Mesothelial cell of epicardium (in vitro differentiated cells): ENCODE results near the gene FFAR2. TPM values are rescaled to one million over a fixed set of nuclear protein-coding genes. Genes with fewer than 3 reads are reported as not detected.
A peak's percentile ranks its signal among the peaks of the same experiment; 100 is the strongest.

Experiments
- DNase-seq, 2 experiments: peaks; one replicate each; pipeline ENCODE4 v3.0.0; 2021; ENCODE audit warnings: low spot score in 2 of 2; ENCODE audit not compliant: unreplicated experiment in 2 of 2
- H3K27ac Mint-ChIP-seq: 2 replicates; pipeline ENCODE4 v1.8.0; 2021; ENCODE audit warnings: mixed read lengths
- H3K27me3 Mint-ChIP-seq: 2 replicates; pipeline ENCODE4 v1.8.0; 2021; ENCODE audit warnings: low read depth, mixed read lengths
- H3K36me3 Mint-ChIP-seq: 2 replicates; pipeline ENCODE4 v1.8.0; 2021; ENCODE audit warnings: mixed read lengths
- H3K4me1 Mint-ChIP-seq: 2 replicates; pipeline ENCODE4 v1.8.0; 2021; ENCODE audit warnings: mixed read lengths
- H3K4me3 Mint-ChIP-seq: 2 replicates; pipeline ENCODE4 v1.8.0; 2021; ENCODE audit warnings: mild to moderate bottlenecking, moderate library complexity, mixed read lengths
- H3K9me3 Mint-ChIP-seq: 2 replicates; pipeline ENCODE4 v1.8.0; 2021; ENCODE audit warnings: mixed read lengths
- total RNA-seq: library from RNA; stranded (reverse); gene quantifications from 3 replicates; pipeline ENCODE4 v1.2.1, GENCODE V29; 2021
- TF ChIP-seq, protein P1 (sequence below): fragments of 200-600 bp; sonication (generic); IDR thresholded peaks from one replicate; pipeline ENCODE4 v1.5.0; 2021; ENCODE audit warnings: antibody characterized with exemption; ENCODE audit not compliant: unreplicated experiment

FFAR2 gene
- total RNA-seq, 1 donor from 2014 or later: not detected

DNA sequence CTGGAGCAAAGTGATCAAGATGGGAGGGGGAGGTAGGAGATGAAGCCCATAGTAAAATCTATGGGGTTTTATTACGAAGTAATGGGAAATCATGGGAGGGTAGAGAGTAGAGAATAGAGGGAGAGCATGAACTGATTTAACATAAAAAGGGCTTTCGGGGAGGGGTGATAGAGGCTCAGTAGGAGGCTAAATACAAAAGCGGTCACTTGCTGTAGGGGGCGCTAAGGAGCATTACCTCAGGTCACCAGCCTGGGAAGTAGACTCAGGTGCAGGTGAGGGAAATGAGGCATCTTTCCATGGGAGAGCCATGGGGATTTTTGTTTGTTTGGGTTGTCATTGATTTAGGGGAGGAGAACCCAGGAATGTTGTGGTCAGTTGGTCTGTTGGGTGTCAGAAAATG, 28.1 kb downstream of the FFAR2 start:
- H3K9me3 Mint-ChIP-seq: peaks cover 3% of the 10 kb centered on the region
- no peaks in the 10 kb centered on the region for H3K27me3 Mint-ChIP-seq
- TF ChIP-seq, protein P1, sequence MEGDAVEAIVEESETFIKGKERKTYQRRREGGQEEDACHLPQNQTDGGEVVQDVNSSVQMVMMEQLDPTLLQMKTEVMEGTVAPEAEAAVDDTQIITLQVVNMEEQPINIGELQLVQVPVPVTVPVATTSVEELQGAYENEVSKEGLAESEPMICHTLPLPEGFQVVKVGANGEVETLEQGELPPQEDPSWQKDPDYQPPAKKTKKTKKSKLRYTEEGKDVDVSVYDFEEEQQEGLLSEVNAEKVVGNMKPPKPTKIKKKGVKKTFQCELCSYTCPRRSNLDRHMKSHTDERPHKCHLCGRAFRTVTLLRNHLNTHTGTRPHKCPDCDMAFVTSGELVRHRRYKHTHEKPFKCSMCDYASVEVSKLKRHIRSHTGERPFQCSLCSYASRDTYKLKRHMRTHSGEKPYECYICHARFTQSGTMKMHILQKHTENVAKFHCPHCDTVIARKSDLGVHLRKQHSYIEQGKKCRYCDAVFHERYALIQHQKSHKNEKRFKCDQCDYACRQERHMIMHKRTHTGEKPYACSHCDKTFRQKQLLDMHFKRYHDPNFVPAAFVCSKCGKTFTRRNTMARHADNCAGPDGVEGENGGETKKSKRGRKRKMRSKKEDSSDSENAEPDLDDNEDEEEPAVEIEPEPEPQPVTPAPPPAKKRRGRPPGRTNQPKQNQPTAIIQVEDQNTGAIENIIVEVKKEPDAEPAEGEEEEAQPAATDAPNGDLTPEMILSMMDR: peak; percentile 14
- H3K4me3 Mint-ChIP-seq: no peak overlapping the region
- H3K27ac Mint-ChIP-seq: no peak overlapping the region
- no peaks in the 10 kb centered on the region for H3K4me1 Mint-ChIP-seq
- DNase-seq: no peak
- H3K36me3 Mint-ChIP-seq: no peaks in the 10 kb centered on the region

DNA sequence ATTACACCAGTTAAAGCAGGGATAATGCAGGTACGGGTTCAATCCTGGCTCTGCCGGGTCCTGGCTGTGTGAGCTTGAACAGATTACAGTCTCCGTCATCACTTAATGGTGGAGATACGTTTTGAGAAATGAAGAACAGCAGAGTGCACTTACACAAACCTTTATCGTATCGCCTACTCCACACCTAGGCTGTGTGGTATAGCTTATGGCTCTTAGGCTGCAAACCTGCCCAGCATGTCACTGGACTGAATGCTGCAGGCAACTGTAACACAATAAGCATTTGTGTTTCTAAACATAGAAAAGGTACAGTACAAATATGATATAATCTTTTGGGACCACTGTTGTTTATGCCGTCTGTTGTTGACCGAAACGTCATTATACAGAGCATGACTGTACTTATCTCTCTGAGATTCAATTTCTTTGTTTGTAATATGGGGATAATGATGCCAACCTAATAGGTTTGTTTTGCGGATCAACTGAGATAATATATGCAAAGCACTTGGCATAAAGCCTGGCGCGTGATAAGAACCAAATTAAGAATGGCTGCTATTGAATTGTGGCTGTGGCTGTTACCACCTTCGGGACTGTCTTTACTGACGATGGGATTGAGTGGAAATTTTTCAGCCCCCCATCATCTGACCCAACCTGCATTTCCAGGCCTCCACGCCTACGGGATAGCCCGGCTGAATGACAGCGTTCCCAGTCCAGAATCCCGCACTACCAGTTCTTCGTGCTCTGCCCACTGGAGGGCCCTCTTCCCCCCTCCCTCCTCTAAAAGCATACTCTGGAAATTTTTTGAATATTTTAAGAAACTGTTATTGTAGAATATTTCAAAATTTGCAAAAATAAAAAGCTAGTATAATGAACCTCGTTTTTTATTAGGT, 31.0 kb downstream of the FFAR2 start:
- Mint-ChIP-seq H3K27ac (no peak overlapping the region), H3K9me3 (peaks cover 4% of the 10 kb centered on the region), H3K4me3 (no peak overlapping the region), H3K27me3 (peaks cover under 1% of the 10 kb centered on the region), H3K36me3 (no peaks in the 10 kb centered on the region), H3K4me1 (no peaks in the 10 kb centered on the region)
- TF ChIP-seq, protein P1: no peak
- no peak for DNase-seq

DNA sequence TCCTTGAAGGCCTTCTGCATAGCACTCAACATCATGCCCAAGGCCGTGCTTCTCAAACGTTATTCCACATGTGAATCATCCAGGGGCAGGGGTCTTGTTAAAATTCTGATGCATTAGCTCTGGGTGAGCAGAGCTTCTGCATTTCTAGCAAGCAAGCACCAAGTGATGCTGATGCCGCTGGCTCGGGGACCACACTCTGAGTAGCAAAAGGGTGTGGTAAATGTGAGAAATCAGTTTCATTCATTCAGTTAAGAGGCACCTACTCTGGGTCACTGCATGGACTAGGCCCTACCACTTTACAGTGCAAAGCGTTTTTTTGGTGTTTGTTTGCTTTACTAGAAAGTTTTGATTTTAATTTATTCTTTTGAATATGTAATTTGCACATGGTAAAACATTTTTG, 35.0 kb downstream of the FFAR2 start:
- Mint-ChIP-seq H3K4me3 (no peak overlapping the region), H3K27me3 (peaks cover 8% of the 10 kb centered on the region), H3K36me3 (no peaks in the 10 kb centered on the region), H3K27ac (no peak overlapping the region), H3K4me1 (no peaks in the 10 kb centered on the region), H3K9me3 (peaks cover 4% of the 10 kb centered on the region)
- no peak for DNase-seq
- TF ChIP-seq, protein P1: no peak

DNA sequence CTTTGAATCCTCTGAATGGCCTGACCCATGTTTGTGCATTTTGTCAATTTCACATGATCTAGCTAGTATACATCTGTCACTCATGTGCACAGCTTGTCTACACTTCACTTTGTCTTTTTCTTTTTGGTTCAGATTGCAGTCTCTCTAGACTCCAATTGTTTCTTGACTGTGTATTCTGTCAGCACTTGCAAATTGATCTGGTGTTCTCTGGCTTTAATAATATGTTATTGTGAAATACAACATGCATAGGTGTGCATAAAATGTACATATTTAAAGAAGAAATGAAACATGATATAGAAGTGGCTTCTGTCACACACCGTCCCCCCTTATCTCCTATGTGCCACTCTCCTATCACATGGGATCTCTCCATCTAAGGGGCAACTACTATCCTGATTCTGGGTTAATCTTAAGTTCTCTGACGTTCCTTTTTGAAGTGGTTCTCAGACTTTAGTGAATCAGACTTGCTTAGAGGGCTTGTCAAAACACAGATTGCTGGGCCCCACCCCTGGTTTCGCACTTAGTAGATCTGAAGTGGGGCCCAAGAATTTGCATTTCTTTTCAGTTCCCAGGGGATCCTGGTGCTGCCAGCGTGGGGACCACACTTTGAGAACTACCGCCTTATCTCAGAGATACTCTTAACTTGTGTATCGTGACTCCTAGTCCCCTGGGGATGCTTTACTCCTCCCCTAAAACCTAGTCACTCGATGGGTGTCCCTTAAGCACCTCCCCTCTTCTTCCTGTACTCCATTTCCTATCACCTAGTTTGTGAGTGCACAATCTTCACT, 36.4 kb downstream of the FFAR2 start:
- no peak for DNase-seq
- peaks cover 4% of the 10 kb centered on the region for H3K9me3 Mint-ChIP-seq
- no peak overlapping the region for H3K27ac Mint-ChIP-seq
- no peaks in the 10 kb centered on the region for H3K36me3 Mint-ChIP-seq
- TF ChIP-seq, protein P1: no peak
- peaks cover 14% of the 10 kb centered on the region for H3K27me3 Mint-ChIP-seq
- H3K4me1 Mint-ChIP-seq: no peaks in the 10 kb centered on the region
- no peak overlapping the region for H3K4me3 Mint-ChIP-seq

DNA sequence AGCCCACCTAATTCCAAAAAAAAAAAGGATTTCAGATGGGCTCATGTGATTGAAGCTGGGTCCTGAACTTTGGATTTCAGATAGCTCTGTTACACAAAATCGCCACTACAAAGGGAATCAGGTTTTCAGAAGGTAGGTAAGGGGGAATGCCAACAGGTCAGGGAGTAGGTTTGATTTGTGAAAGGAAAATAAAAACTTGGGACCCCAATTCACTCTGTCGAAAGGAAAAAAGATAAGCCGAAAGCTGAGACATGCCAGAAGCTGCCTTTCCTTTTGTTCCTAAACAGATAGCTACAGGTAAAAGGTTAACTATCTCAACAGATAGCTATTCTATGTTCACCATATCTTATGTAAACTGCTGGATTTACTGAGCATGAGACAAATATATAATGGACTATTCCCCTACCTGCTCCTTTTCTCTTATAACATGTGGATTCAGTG, 38.2 kb downstream of the FFAR2 start:
- no peak overlapping the region for H3K4me3 Mint-ChIP-seq
- TF ChIP-seq, protein P1: no peak

More for the DNA sequence above, 38.2 kb downstream of the FFAR2 start:
- Mint-ChIP-seq H3K36me3 (no peaks in the 10 kb centered on the region), H3K4me1 (no peaks in the 10 kb centered on the region), H3K27me3 (peaks cover 29% of the 10 kb centered on the region), H3K9me3 (no peaks in the 10 kb centered on the region), H3K27ac (no peak overlapping the region)
- DNase-seq: no peak
